ENCODE results near the gene BMERB1.
"Not testable (repeated sequence)": the region's sequence is repeated elsewhere in the genome, so short reads cannot be mapped to it uniquely, and the experiment has no call there.

Gene BMERB1

GRCh38 chr16:15545544-15545943 is 111.2 kb downstream of the BMERB1 start:
- DNase-seq (ENCODE audit: low read depth), result no peak
- no peak overlapping the region for H3K4me3 ChIP-seq (ENCODE audit: control insufficient read depth, low read depth, low read length)
- TF ChIP-seq CTCF (IDR thresholded peaks at IDR 0.05; ENCODE audit: control insufficient read depth, insufficient read depth, low read depth, low read length, missing control alignments), result no peak

- DNase-seq (ENCODE audit: low read depth); H3K4me3 ChIP-seq (ENCODE audit: control insufficient read depth, low read depth, low read length): not testable (repeated sequence)
Measured at GRCh38 chr16:15547072-15547767, 112.8 kb downstream of the BMERB1 start.

- no peak overlapping the region for H3K4me3 ChIP-seq (ENCODE audit: control insufficient read depth, low read depth, low read length)
- no peak for TF ChIP-seq CTCF (IDR thresholded peaks at IDR 0.05; ENCODE audit: control insufficient read depth, insufficient read depth, low read depth, low read length, missing control alignments)
- DNase-seq (ENCODE audit: low read depth), result no peak
Measured at GRCh38 chr16:15547768-15548096, 113.3 kb downstream of the BMERB1 start.

- no peak for DNase-seq (ENCODE audit: low read depth)
- no peak overlapping the region for H3K4me3 ChIP-seq (ENCODE audit: control insufficient read depth, low read depth, low read length)
- TF ChIP-seq CTCF (IDR thresholded peaks at IDR 0.05; ENCODE audit: control insufficient read depth, insufficient read depth, low read depth, low read length, missing control alignments), result no peak
Measured at GRCh38 chr16:15548482-15548891, 114.1 kb downstream of the BMERB1 start.

GRCh38 chr16:15552507-15552906 is 118.1 kb downstream of the BMERB1 start:
- no peak overlapping the region for H3K4me3 ChIP-seq (ENCODE audit: control insufficient read depth, low read depth, low read length)
- no peak for TF ChIP-seq CTCF (IDR thresholded peaks at IDR 0.05; ENCODE audit: control insufficient read depth, insufficient read depth, low read depth, low read length, missing control alignments)
- no peak for DNase-seq (ENCODE audit: low read depth)

- TF ChIP-seq CTCF (IDR thresholded peaks at IDR 0.05; ENCODE audit: control insufficient read depth, insufficient read depth, low read depth, low read length, missing control alignments), result no peak
Measured at GRCh38 chr16:15553313-15554088, 119.1 kb downstream of the BMERB1 start.

GRCh38 chr16:15556130-15556529 is 121.7 kb downstream of the BMERB1 start:
- no peak for DNase-seq (ENCODE audit: low read depth)
- no peak overlapping the region for H3K4me3 ChIP-seq (ENCODE audit: control insufficient read depth, low read depth, low read length)
- no peak for TF ChIP-seq CTCF (IDR thresholded peaks at IDR 0.05; ENCODE audit: control insufficient read depth, insufficient read depth, low read depth, low read length, missing control alignments)

More at GRCh38 chr16:15553313-15554088, 119.1 kb downstream of the BMERB1 start:
- DNase-seq (ENCODE audit: low read depth), result no peak
- H3K4me3 ChIP-seq (ENCODE audit: control insufficient read depth, low read depth, low read length), result no peak overlapping the region
